GM11168 (cell line): ENCODE results near the gene GCN1.

Source experiments
- in situ Hi-C: fragments of 300-500 bp; cut with MboI; formaldehyde crosslinking; loops from one replicate; pipeline ENCODE4 v1.12.0; 2022; ENCODE audit warnings: low sequenced_read_pairs; ENCODE audit not compliant: unreplicated experiment

Gene GCN1

DNA sequence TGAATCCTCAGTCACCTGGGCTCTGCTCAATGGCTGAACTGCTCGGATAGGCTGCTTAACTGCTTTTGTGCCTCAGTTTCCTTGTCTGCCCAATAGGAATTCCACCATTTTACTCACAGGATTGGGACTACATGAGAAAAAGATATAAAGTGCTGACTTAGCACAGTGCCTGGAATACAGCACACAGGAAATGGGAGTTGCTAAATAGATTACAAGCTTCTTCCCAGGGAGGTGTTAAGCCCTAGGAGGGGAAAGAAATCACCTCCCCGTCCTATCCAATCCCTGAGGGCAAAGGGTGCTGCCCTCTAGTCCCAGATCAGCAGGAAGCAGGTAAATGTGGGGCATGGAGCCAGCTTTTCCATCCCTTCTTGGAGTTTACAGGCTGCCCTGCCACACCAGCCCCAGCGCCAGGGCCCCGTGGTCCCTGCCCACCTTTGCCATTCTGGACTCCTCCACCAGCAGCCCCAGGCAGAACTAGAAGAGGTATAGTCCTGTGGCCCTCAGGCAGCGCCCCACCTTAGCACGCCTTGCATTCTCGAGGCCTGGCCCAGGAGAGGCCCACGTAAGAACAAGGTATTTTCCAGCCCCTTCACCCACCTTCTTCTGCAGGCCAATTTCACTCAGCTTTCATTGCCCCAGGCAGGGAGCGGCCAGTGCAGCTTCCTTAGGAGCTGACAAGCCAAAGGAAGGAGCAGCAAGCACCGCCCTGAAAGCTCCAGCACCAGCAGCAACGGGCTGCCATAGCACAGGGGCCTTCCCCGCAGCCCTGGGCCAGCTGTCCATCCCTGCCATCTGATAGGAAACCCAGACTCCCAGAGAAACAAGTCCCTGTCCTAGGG is 35.2 kb upstream of the GCN1 start:
- in situ Hi-C loops, result loop anchor here (5.0 kb wide), 1 partner anchor 38 kb away; the partner anchor contains the start of gene PXN

DNA sequence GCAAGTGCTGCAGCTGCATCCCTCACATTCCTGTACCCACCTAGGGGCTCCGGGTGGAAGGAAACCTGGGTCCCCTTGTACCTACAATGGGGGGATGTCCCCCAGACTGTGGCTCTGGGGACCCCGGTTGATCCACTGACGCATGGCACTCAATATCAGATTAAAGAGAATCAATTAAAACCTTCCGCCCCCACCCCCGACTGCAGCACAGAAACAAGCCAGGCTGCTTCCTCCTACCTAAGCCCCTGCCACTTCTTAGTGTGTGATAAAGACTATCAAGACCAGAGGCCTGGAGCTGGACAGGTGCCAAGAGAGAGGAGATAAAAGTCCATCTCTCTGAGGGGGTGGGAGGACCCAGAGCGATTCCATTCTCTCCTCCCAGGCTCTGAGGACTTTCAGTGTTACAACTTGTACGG is 34.6 kb upstream of the GCN1 start:
- in situ Hi-C loops, result loop anchor here (5.0 kb wide), 1 partner anchor 38 kb away; the partner anchor contains the start of gene PXN

DNA sequence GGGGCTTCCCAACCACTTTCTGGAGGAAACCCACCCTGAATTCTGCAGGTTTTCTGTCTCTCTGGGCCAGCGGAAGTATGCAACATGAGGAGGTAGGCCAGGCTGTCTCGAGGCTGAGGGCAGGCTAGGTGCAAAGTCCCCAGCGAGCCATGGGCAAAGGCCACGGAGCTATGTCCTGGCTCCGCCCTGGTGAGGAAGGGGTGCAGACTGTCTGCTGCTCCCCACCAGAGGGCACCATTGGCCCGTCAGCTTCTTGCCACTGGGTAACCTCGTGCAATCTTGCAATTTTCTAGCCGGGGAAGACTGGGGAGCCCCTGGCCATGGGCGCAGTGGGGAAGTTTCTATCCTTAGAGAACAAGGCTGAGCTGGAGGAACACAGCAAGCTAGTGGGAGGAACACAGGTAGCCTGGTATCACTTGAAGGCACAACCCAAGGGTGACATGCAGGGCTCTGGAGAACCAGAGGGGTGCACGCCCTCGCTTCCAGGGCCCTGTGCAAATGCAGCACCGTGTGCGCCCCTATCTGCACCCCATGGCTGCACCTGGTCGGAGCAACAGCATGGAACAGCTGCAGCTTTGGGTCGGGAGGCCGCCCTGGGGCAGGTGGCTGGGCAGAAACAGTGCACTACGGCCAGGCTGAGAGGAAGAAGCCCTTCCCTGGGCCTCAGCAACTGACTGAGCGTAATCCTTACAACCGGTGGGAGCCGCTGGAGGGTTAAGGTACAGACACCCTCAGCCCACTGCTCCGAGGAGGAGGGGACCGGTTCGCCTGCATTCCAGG is 34.0 kb upstream of the GCN1 start:
- in situ Hi-C loops, result loop anchor here (5.0 kb wide), 1 partner anchor 39 kb away; the partner anchor contains the start of gene PXN

DNA sequence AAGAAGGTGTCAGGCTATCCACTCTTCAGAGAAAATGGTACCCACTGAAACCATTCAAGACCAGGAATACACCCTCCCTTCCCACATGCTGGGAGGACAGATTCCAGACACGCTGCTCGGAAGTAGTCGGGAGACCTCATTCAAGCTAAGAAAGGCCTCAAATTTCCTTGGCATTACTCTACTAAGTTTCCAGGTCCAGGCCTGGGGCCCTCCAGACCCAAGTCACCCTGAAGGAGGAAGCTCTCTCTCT is 33.5 kb upstream of the GCN1 start:
- in situ Hi-C loops, result loop anchor here (5.0 kb wide), 1 partner anchor 39 kb away; the partner anchor contains the start of gene PXN

DNA sequence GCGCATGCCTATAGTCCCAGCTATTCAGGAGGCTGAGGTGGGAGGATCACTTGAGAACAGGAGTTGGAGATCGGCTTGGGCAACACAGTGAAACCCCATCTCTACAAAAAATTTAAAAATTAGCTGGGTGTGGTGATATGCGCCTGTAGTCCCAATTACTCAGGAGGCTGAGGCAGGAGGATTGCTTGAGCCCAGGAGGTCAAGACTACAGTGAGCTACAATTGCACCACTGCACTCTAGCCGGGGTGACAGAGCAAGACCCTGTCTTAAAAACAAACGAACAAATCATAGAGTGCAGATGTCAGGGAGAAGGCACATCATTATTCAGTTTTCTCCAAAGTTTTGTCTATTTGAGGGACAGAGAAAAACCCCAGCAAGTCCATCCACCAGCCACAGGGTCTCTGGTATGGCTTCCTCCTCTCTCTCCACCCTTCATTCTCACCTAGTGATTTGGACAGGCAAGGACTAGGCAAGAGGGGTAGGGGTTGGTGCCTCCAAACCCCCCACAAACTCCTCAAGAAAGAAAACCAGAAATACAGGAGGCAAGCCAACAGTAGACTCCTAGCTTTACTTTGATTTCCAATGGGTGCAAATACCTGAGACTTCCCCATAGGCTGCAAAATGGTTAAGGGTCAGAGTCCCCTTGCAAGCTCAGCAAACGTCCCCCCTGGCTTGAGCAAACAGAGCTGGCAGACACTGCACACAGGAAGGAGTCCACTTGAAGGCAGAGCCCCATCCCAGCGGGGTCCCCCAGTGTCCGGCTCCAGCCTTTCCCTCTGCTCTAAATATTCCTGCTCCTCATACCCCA is 32.9 kb upstream of the GCN1 start:
- in situ Hi-C loops, result loop anchor here (5.0 kb wide), 1 partner anchor 40 kb away; the partner anchor contains the start of gene PXN

DNA sequence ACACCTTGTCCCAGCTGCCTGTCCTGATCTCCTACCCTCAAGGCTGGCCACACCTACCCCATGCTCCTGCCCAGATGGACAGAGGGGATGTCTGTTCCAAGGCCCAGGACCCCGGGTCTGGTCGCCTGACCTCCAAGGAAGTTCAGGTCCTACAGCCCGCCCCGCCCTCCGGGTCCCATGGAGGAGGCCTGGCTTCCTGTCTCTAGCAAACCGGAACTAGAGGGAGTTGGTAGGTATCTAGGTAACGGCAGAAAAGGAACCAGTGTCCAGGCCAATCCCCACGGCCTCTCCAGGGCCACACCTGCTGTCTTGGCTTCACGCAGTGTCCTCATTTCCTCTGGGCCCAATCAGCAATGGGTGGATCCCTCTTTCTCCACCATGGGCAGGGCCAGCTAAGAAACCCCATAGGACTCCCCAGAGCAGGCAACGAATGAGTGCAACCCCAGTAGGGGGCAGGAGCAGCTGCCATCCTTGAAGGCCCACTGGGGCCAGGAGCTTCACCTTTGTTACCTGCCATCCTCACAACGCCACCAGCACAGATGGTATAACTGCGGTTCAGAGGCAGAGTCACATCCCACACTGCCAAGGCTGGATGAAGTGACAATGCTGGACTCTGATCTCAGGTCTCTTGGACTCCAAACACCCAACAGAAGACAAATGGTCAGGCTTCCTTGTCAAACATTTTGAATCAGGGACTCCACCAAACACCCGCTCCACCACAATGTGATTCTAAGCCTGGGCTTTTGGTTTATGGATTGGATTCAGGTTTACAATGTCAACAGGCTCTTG is 31.5 kb upstream of the GCN1 start:
- in situ Hi-C loops, result loop anchor here (5.0 kb wide), 1 partner anchor 41 kb away; the partner anchor contains the start of gene PXN

DNA sequence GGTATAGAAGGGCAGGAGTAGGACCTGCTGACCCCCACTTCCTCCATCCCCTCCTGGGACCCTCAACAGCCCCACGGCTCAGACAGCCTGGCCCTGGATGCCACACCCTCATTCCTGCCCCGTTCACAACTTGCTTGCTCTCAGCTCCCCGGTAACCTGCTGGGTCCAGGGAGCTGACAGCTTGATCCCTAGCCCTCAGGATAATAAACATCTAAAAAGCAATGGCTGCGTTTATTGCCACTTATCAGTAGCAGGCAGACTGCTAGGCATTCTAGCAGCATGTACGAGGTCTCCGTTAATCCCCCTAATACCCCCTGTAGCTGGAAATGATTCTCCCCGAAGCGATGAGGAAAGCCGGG is 30.7 kb upstream of the GCN1 start:
- in situ Hi-C loops, result loop anchor here (5.0 kb wide), 1 partner anchor 42 kb away; the partner anchor contains the start of gene PXN

DNA sequence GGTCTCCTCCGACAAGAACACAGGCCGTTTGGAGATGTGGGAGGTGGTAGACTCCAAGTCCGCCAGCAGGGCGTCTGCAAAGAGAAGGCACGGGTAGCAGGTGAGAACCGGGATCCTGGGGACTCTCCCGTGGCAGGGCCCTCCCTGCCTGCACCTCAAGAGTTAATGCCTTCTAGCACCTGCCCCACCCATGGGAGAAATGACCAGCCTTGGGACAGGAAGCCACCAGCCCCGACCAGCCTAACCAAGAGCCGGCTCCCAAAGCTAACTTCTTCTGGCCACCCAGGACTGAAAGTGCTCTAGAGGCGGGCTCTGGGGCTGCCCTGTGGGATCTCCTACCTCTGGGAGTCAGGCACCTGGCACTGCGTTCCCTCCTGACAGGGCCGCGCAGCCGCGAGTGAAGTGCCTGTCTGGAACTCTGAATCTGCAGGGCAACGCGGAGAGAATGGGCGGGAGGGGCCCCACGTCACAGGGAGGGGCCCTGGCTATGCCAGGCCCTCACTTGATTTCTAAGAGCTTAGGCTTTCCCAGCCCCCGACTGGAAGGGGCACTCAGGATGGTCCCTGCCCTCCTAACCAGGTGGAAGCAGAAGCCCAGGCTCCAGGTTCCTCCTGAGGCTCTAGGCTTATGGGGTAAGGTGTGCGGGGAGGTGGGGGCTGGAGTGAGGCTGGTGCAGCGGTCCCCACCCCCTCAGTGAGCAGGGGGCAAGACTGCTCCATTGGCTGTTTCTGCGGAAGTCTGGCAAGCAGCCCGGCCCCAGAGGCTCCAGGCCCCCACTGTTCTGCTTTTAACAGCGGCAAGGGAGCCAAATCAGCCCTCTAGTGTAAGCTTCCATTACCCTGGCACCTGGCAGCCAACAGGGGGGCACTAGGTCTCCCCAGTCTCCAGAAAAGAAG is 30.0 kb upstream of the GCN1 start:
- in situ Hi-C loops, result loop anchor here (5.0 kb wide), 1 partner anchor 43 kb away; the partner anchor contains the start of gene PXN

DNA sequence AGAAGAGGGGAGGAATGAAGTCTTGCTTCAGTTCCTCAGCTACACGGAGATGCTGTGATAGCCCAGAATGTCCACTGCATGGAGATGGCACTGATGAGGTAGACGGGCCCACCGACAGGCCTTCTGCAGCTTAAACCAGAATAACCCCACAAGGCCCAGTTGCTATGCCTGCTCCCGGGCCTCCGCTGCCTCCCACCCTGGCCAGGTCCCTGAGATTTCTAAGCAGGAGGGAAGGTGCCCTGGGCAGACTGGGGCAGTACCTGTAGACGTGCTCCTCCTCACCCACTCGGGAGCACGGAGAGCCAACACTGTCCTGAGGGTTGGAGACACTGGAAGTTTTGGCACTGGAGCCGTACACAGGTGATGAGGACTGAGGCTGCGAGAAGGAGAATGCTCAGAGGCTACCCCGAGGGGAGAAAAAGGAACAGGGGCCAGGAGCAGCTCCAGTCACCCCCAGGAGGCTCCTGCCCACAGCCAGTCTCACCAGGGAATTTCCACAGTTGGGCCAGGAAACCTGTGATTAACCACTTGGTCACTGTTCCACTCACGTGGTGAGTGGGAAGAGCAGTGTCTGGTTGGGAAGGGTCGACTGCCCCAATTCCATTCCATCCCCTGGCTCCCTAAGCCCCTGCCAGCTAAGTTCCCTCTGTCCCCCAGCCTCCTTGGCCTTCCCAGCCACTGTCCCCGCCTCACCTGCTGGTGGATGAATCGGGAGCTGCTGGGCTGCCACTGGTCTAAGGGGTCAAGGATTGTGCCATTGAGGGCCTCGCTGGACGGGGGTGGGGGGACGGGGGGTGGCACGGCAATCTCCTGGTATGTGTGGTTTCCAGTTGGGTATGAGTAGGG is 29.2 kb upstream of the GCN1 start:
- in situ Hi-C loops, result no loop called here

DNA sequence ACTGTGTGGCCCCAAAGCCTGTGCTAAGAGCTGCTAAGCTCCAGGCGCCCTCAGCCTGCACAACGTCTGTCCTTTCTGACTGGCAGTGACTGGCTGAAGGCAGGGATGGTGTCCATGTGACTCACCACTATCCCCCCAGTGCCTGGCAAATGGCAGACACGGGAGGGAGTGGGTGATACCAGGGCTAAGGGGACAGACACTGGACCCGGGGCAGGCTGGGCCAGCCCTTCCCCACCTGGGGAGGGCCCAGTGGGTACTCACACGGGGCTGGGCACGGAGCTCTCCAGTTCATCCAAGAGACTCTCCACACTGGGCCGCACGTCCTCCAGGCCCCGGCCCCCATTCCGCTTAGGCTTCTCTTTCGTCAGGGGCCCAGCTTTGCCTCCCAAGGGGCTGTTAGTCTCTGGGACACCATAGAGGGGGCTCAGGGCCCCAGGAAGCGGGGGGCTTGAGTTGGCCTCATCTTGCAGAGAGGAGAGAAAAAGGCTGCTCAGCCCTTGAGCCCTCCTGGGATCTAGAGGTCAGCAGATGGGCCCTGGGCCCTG is 27.8 kb upstream of the GCN1 start:
- in situ Hi-C loops, result no loop called here

DNA sequence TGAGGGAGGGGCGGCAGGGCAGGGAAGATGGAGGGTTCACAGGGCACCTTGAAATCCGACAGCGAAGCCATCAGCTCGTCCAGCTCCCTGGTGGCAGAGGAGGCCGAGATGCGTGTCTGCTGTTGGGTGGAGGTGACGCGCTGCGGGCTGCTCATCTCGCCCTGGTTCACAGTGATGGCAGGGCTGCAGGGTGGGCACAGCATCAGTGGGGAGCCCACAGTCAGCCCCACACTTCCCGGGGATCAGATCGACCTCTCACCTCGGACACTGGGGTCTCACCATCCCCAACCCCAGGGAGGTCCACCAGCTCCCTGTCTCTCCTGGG is 27.0 kb upstream of the GCN1 start:
- in situ Hi-C loops, result no loop called here

DNA sequence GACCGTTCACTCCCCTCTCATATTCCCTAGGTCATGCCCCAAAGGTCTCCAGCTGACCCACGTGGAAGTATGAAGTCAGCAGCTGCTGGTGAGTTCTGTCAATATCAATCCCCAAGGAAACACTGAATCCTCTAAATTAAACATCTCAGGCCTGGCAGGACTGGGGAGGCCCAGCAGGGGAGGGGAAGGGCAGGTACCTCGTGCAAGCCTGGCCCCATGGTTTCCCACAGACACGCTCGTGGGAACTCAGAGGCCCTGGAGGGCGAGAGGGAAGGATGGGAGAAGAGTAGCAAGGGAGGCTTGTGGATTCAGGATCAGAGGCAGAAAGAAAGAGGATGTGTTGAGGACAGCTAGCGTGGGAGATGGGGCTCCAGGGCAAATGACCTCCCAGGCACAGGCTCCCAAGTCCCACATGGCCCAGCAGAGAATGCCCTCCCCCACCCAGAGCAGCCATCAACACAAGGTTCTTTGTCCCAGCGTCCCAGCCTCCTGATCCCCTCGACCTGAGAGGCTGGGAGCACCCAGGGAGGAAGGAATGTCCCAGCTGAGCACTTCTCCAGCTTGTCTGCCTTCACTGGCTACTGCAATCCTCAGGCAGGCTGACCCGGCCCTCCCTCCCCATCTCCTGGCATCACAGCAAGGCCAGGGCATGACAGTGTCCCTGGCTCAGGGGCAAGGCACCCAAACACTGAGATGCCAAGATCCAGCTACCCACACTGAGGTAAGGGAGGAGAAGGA is 26.5 kb upstream of the GCN1 start:
- in situ Hi-C loops, result no loop called here

DNA sequence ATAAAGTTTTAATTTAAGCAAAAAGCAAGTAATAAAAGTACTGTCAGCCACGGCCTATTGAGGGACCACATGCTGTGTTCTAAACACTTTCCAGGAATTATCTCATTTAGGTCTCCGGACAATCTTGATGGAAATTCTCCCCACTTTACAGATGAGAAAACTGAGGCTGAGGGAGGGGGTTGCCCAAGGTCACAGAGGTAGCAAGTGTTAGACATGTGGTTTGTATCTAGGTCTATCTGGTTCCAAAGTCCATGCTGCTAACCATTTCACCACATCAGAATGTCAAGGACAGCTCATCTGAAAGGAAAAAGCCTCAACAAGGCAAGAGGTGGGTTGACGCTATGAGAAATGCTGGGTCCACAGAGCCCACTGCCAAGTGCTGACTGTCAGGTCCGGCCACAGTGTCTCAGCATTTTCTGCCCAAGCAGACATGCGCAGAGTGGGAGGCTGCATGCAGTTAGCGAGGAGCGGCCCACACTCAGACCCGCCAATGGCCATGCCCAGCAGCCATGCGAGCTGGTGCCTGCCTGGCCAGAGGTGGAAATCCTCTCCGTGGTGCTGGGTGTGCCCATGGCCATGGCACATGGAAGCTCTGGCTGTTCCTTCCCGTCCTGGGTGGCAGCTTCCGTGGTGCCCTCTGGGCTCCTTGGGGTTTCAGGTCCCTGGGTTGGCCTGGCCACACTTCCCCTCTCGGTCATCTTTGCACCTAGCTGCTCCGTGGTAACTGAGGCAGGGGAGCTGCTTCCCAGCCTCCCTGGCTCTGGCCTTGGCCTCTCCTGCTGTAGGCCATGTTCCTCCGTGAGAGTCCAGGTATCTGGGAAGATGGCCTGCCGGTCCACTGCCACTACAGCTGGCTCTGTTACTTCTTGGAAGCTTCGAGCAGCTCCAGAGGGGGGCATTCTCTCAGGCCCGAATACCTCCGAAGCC is 24.4 kb upstream of the GCN1 start:
- in situ Hi-C loops, result no loop called here

DNA sequence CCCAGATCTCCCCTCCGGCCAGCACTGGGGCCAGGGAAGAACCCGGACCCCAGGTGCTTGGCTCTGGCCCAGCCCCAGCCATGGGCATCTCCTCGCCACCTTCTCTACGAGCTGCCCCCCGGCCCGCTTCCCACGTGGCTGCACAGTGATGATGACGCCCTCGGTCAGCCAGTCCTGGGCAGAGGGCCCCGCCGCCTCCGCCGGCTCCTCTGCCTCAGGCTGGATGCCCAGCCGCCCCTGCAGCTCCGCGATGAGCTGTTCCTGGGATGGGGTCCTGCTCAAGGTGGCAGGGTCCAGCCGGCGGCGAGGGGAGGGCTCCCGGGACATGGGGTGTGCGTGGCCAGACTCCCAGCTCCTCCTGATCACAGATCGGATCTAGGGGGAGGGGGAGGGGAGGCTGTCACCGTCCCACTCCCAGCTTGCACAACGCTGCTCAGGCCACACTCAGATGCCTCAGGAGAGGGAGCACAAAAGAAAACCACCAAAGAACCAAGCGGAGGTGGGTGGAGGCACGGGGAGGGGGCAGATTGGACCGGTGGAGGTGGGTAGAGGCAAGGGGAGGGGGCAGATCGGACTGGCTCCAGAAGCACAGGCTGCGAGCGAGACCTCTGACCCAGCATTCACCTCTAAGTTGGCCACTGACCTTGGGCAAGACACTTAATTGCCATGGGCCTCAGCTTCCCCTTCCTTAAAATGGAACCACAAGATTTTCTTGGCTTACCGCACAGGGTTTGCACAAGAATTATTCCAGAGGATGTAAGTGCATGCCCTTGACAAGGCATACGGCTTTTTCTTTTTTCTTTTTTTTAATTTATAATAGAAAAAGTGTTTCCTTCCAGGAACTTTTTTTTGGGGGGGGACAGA is 22.5 kb upstream of the GCN1 start:
- in situ Hi-C loops, result no loop called here
